Activated CD4-positive, alpha-beta memory T cell treated with anti-CD3 and anti-CD28 coated beads, Interleukin-2, amount 10 ng/mL, durations not matched to agents 7 days and 5 days (primary cell): ENCODE measurements around the gene MMRN1. TPM values are rescaled to one million over a fixed set of nuclear protein-coding genes. Genes with fewer than 3 reads are reported as not detected.
A peak's percentile ranks its signal among the peaks of the same experiment; 100 is the strongest.
"Not testable (repeated sequence)": the region's sequence is repeated elsewhere in the genome, so short reads cannot be mapped to it uniquely, and the experiment has no call there.

Experiments used
- CTCF ChIA-PET: fragments of 350-600 bp; sonication (Branson Sonifier 250); formaldehyde crosslinking; loops from one replicate; lab custom pipeline; 2021; ENCODE audit warnings: antibody characterized with exemption, inconsistent platforms; lab: Charles Lee
- POLR2A ChIA-PET: fragments of 350-600 bp; sonication (Branson Sonifier 250); formaldehyde crosslinking; loops from one replicate; lab custom pipeline; 2021; ENCODE audit warnings: antibody characterized with exemption; lab: Charles Lee
- DNase-seq: peaks from one replicate; pipeline ENCODE4 v3.0.0-alpha.2; 2020
- H3K27ac Mint-ChIP-seq: one replicate; pipeline ENCODE4 v1.8.0; 2021; ENCODE audit warnings: mild to moderate bottlenecking, mixed read lengths
- H3K27me3 Mint-ChIP-seq: one replicate; pipeline ENCODE4 v1.8.0; 2021; ENCODE audit warnings: mixed read lengths
- H3K36me3 Mint-ChIP-seq: one replicate; pipeline ENCODE4 v1.8.0; 2021; ENCODE audit warnings: low read depth, mixed read lengths
- H3K4me1 Mint-ChIP-seq: one replicate; pipeline ENCODE4 v1.8.0; 2021; ENCODE audit warnings: mixed read lengths
- H3K4me3 Mint-ChIP-seq: one replicate; pipeline ENCODE4 v1.8.0; 2021; ENCODE audit warnings: mild to moderate bottlenecking, mixed read lengths
- H3K9me3 Mint-ChIP-seq: one replicate; pipeline ENCODE4 v1.8.0; 2021; ENCODE audit warnings: mixed read lengths
- total RNA-seq, 2 experiments: library from RNA; stranded (reverse); gene quantifications; one replicate each; pipeline ENCODE4 v1.2.3, GENCODE V29; 2021

Gene MMRN1
- total RNA-seq, 2 experiments from 2014 or later: 0.90 to 1.2 TPM

DNA sequence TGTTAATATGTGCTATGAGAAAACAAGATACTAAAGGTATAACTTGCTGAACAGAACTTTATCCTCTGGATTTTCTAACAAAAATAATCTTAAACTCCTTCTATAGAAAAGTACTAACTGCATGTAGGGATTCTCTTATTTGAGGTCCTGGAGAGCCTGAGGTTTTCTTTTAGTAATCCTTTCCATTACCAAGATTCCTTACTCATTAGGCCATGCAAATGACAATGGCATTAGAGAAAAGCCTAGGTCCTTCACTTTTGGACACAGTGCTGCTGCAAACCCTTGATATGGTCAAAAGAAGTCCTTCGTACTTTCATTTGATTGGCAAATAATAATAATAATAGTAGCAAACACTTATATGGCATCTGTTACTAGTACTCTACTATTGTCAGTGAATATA is 3.2 kb downstream of the MMRN1 start:
- ChIA-PET POLR2A (no interaction called here), CTCF (no interaction called here)
- no peak overlapping the region for H3K27ac Mint-ChIP-seq
- no peaks in the 10 kb centered on the region for H3K9me3 Mint-ChIP-seq
- peaks cover 15% of the 10 kb centered on the region for H3K4me1 Mint-ChIP-seq
- no peak for DNase-seq
- H3K4me3 Mint-ChIP-seq: no peak overlapping the region
- H3K36me3 Mint-ChIP-seq: no peaks in the 10 kb centered on the region
- H3K27me3 Mint-ChIP-seq: no peaks in the 10 kb centered on the region

- Mint-ChIP-seq H3K4me3 (no peak overlapping the region), H3K27me3 (no peaks in the 10 kb centered on the region), H3K27ac (no peak overlapping the region), H3K36me3 (no peaks in the 10 kb centered on the region), H3K9me3 (no peaks in the 10 kb centered on the region), H3K4me1 (peaks cover 15% of the 10 kb centered on the region)
- DNase-seq: no peak
- ChIA-PET POLR2A (no interaction called here), CTCF (no interaction called here)
These were observed 3.7 kb downstream of the MMRN1 start for GRCh38 chr4:89898304-89898716.

DNA sequence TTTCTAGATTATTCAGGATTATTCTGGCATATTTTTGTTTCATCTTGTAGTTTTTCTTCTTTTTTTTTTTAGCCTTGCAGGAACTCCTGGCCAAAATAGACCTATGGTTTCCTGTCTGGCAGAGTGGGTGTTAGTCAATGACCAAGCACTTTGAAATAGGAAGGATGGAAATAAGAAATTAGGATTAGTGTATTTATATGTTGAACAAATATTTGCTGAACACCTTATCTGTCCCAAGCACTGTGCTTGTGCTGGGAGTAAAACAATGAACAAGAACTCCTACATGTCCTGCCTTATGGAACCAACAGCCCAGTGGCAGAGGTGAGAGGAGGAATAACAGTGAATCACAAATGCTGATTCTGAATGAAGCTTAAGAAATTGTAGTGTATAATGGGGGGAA is 4.5 kb downstream of the MMRN1 start:
- ChIA-PET POLR2A (no interaction called here), CTCF (no interaction called here)
- no peak for DNase-seq
- Mint-ChIP-seq H3K27ac (no peak overlapping the region), H3K4me3 (no peak overlapping the region), H3K27me3 (no peaks in the 10 kb centered on the region), H3K4me1 (peaks cover 13% of the 10 kb centered on the region), H3K36me3 (no peaks in the 10 kb centered on the region), H3K9me3 (no peaks in the 10 kb centered on the region)

- peaks cover 5% of the 10 kb centered on the region for H3K27me3 Mint-ChIP-seq
- H3K4me3 Mint-ChIP-seq: no peak overlapping the region
- H3K4me1 Mint-ChIP-seq: peaks cover 7% of the 10 kb centered on the region
- H3K36me3 Mint-ChIP-seq: no peaks in the 10 kb centered on the region
- no peaks in the 10 kb centered on the region for H3K9me3 Mint-ChIP-seq
- CTCF ChIA-PET: no interaction called here
- DNase-seq: no peak
- POLR2A ChIA-PET: no interaction called here
- no peak overlapping the region for H3K27ac Mint-ChIP-seq
These were observed 5.2 kb downstream of the MMRN1 start for GRCh38 chr4:89899854-89900253.

DNA sequence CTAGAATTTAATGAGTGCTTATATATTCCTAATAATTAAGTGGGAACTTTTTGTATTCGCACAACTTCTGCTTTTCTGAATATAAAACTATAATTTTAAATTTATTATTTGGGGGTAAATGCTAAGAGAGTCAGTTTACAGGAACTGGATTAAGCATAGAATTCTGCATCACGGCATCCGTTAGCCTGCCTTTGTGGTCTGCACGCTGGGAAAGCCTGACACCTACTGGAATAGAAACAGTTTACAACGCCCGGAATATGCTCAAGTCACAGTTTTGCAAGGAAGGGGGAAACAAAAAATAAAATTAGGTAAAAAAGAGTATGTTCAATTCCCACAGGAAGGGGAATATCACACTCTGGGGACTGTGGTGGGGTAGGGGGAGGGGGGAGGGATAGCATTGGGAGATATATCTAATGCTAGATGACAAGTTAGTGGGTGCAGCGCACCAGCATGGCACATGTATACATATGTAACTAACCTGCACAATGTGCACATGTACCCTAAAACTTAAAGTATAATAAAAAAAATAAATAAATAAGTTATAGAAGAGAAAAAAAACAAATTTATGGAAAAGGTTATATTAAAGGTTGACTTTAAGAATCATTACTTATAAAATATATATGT is 7.3 kb downstream of the MMRN1 start:
- H3K9me3 Mint-ChIP-seq, H3K4me1 Mint-ChIP-seq, H3K4me3 Mint-ChIP-seq, POLR2A ChIA-PET, H3K27ac Mint-ChIP-seq, CTCF ChIA-PET, H3K36me3 Mint-ChIP-seq, H3K27me3 Mint-ChIP-seq: not testable (repeated sequence)
- peak; percentile 64 for DNase-seq

DNA sequence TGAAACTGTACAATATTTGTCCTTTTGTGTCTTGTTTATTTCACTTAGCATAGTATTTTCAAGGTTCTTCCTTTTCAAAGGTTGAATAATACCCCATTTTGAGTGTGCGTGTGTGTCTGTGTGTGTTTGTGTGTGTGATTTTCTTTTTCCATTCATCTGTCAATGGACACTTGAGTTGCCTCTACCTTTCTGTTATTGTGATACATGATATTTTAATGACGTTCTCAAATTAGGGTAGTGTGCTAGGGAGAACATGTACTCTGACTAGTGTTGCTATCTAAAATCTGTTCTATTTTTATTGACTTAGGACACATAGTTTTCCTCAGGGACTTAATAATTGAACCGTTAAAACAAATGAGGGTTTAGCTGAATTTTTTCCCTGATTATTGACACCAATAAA is 9.9 kb downstream of the MMRN1 start:
- Mint-ChIP-seq H3K4me3 (no peak overlapping the region), H3K4me1 (no peaks in the 10 kb centered on the region), H3K9me3 (no peaks in the 10 kb centered on the region), H3K36me3 (no peaks in the 10 kb centered on the region), H3K27me3 (peaks cover 5% of the 10 kb centered on the region), H3K27ac (no peak overlapping the region)
- CTCF ChIA-PET: no interaction called here
- DNase-seq: no peak
- POLR2A ChIA-PET: no interaction called here

GRCh38 chr4:89906316-89906715 is 11.7 kb downstream of the MMRN1 start:
- H3K9me3 Mint-ChIP-seq: no peaks in the 10 kb centered on the region
- ChIA-PET POLR2A (no interaction called here), CTCF (no interaction called here)
- H3K27ac Mint-ChIP-seq: no peak overlapping the region
- no peaks in the 10 kb centered on the region for H3K4me1 Mint-ChIP-seq
- no peak overlapping the region for H3K4me3 Mint-ChIP-seq
- no peaks in the 10 kb centered on the region for H3K36me3 Mint-ChIP-seq
- no peak for DNase-seq
- H3K27me3 Mint-ChIP-seq: peaks cover 5% of the 10 kb centered on the region

DNA sequence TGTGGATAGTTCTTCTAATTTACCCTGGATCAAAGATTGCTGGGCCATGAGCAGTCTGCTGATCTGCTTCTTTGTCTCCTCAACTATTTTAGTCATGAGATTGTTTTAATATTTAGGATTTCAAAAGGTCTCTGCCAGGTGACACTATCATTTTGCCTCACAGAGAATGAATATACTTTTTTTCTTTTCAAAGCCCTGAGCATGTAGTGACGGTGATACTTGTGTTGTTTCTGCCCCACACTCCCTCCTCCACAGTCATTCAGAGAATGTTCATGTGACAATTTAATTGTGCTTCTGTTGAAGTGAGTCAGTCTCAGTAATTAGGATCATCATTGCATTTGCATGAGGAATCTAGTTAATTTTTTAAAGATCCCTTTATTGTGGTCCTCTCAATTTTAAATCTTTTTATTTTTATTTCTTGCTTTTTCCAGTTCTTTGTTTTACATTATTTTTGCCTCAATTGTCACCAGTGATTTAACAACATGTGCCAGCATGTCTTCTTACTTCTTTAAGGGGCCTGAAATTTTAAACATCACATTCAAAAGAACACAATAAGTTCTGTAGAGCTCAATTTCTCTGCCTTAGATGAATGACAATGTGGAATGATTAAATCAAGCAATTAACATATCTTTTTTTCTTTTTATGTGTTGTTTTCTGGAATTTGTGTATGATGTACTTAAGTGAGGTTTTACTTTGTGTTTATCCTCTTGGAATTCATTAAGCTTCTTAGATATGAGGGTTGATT is 12.3 kb downstream of the MMRN1 start:
- no peak for DNase-seq
- no peaks in the 10 kb centered on the region for H3K9me3 Mint-ChIP-seq
- CTCF ChIA-PET: no interaction called here

GRCh38 chr4:89909889-89910288 is 15.2 kb downstream of the MMRN1 start:
- H3K9me3 Mint-ChIP-seq: no peaks in the 10 kb centered on the region
- no peaks in the 10 kb centered on the region for H3K36me3 Mint-ChIP-seq
- no peak for DNase-seq
- peaks cover 2% of the 10 kb centered on the region for H3K27me3 Mint-ChIP-seq
- H3K4me1 Mint-ChIP-seq: no peaks in the 10 kb centered on the region
- no peak overlapping the region for H3K4me3 Mint-ChIP-seq
- no peak overlapping the region for H3K27ac Mint-ChIP-seq
- CTCF ChIA-PET: interaction anchor here (1.1 kb wide), 1 partner anchor 15 kb away, joined by 3 read pairs; the partner anchor contains the start of gene MMRN1
- POLR2A ChIA-PET: no interaction called here

More for the DNA sequence above, 12.3 kb downstream of the MMRN1 start:
- Mint-ChIP-seq H3K4me3 (no peak overlapping the region), H3K36me3 (no peaks in the 10 kb centered on the region), H3K4me1 (no peaks in the 10 kb centered on the region), H3K27me3 (peaks cover 5% of the 10 kb centered on the region), H3K27ac (no peak overlapping the region)
- POLR2A ChIA-PET: no interaction called here

- Mint-ChIP-seq H3K27me3 (peaks cover 12% of the 10 kb centered on the region), H3K9me3 (no peaks in the 10 kb centered on the region), H3K27ac (no peak overlapping the region), H3K36me3 (no peaks in the 10 kb centered on the region), H3K4me3 (no peak overlapping the region), H3K4me1 (no peaks in the 10 kb centered on the region)
- POLR2A ChIA-PET: no interaction called here
- no peak for DNase-seq
- CTCF ChIA-PET: no interaction called here
These were observed 19.0 kb downstream of the MMRN1 start for GRCh38 chr4:89913623-89914022.

DNA sequence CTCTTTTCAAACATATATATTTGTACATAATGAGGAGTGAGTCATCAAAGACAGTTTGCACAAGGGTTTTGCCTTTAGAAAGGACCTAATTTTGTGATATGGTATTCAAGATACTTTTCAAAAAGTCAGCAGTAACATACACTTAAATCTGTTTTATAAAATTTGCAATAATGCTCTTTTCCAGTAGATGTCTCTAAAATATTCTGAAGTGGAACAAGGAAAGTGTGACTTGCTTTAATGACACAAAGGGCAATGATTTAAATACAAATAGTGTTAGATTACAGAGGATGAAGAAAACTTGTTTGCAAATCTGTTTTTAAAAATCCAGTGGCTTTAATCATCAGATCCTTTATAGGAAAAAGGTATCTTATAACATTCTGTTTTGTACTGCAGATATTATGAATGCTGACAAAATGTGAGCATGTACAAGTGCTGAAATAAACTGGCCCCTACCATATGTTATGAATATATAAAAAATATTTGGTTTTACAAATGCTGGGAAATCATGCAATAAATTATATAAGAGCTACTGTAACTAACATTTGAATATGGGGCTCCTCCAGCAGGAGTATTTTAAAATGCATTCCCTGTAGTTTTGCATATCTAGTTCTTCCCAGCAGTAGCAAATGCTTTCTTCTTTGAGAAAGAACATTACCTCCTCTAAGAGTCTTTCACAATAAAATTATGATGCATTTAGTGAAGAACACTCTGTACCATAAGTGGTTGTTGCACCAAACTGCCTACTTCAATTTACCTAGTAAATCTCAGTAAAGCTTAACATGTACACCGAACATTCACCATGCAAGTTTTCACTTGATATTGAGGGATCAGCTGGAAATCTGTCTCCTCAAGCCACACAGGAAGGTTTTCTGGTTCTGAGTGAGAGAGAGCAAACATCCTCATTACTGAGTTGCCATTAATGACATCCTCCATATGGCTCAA is 20.2 kb downstream of the MMRN1 start:
- CTCF ChIA-PET: no interaction called here

GRCh38 chr4:89915937-89916336 is 21.3 kb downstream of the MMRN1 start:
- Mint-ChIP-seq H3K9me3 (no peaks in the 10 kb centered on the region), H3K27me3 (peaks cover 12% of the 10 kb centered on the region), H3K4me3 (no peak overlapping the region), H3K4me1 (no peaks in the 10 kb centered on the region), H3K27ac (no peak overlapping the region), H3K36me3 (no peaks in the 10 kb centered on the region)
- CTCF ChIA-PET: no interaction called here
- no peak for DNase-seq
- POLR2A ChIA-PET: no interaction called here

More for the DNA sequence above, 20.2 kb downstream of the MMRN1 start:
- Mint-ChIP-seq H3K27me3 (peaks cover 12% of the 10 kb centered on the region), H3K9me3 (no peaks in the 10 kb centered on the region), H3K4me1 (no peaks in the 10 kb centered on the region), H3K4me3 (no peak overlapping the region), H3K27ac (no peak overlapping the region), H3K36me3 (no peaks in the 10 kb centered on the region)
- DNase-seq: no peak
- POLR2A ChIA-PET: no interaction called here

DNA sequence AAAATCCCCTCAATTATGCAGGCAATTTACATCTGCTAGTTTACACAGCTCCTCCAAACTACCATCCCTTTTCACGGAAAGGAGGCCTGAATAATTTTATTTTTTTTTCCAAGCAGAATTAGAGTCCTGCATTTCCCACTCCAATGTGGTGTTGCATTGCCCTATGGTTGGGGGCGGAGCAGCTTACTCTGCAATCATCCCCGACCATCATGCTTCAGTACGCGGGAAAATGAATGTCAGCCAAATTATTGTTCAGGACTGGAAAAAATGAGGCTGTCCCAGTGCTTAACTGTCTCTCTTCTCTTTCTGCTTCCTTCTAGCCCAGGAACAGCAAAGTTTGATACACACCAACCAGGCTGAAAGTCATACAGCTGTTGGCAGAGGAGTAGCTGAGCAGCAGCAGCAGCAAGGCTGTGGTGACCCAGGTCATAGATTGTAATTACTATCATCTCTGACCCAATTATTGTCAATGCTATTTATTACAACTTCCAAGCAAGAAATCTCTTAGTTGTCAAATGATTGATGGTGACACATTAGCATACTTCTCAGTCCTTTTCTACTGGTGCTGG is 28.3 kb downstream of the MMRN1 start:
- CTCF ChIA-PET: interaction anchor here (1.1 kb wide), 1 partner anchor 11 kb away, joined by 3 read pairs; no protein-coding TSS in a partner anchor
- peaks cover 2% of the 10 kb centered on the region for H3K27me3 Mint-ChIP-seq

More for the DNA sequence above, 28.3 kb downstream of the MMRN1 start:
- H3K36me3 Mint-ChIP-seq: no peaks in the 10 kb centered on the region
- POLR2A ChIA-PET: no interaction called here
- no peak for DNase-seq
- no peak overlapping the region for H3K4me3 Mint-ChIP-seq
- H3K9me3 Mint-ChIP-seq: peaks cover 3% of the 10 kb centered on the region
- no peak overlapping the region for H3K27ac Mint-ChIP-seq
- no peaks in the 10 kb centered on the region for H3K4me1 Mint-ChIP-seq
